Left lung (tissue), 10 donors: ENCODE data around the gene RASGRF1. TPM values are rescaled to one million over a fixed set of nuclear protein-coding genes. Genes with fewer than 3 reads are reported as not detected.
A peak's percentile ranks its signal among the peaks of the same experiment; 100 is the strongest.

ENCODE experiments used
- ATAC-seq: fragments of 200-7000 bp; cut with Tn5 transposase; one replicate; pipeline ENCODE4 v1.9.1; 2020; ENCODE audit warnings: moderate library complexity
- DNase-seq, 4 donors: peaks; one replicate each; pipeline ENCODE4 v3.0.0-alpha.2; 2013 to 2020
- H3K27ac ChIP-seq, 2 donors: fragments of 200-600 bp; sonication (generic) in 1 of 2; one replicate each; pipeline versions ENCODE4 v1.5.0 to v1.8.0; 2020 to 2021
- H3K27me3 ChIP-seq, 2 donors: fragments of 200-600 bp; sonication (generic) in 1 of 2; one replicate each; pipeline versions ENCODE4 v1.5.0 to v1.8.0; 2020 to 2021
- H3K36me3 ChIP-seq, 2 donors: fragments of 200-600 bp; sonication (generic) in 1 of 2; one replicate each; pipeline versions ENCODE4 v1.5.0 to v1.8.0; 2020 to 2021
- H3K4me1 ChIP-seq, 2 donors: fragments of 200-600 bp; one replicate each; pipeline ENCODE4 v1.8.0; 2021
- H3K4me3 ChIP-seq, 2 donors: fragments of 200-600 bp; sonication (generic) in 1 of 2; one replicate each; pipeline versions ENCODE4 v1.5.0 to v1.8.0; 2020 to 2021; ENCODE audit warnings: mild to moderate bottlenecking in 1 of 2
- H3K9me3 ChIP-seq, 2 donors: fragments of 200-600 bp; sonication (generic) in 1 of 2; one replicate each; pipeline versions ENCODE4 v1.5.0 to v1.8.0; 2020 to 2021
- CTCF ChIP-seq, 2 donors: fragments of 200-600 bp; sonication (generic) in 1 of 2; IDR thresholded peaks; one replicate each; pipeline versions ENCODE4 v1.5.0 to v1.8.0; 2021; ENCODE audit warnings: antibody characterized with exemption in 2 of 2
- intact Hi-C, 2 donors: fragments of 100-400 bp; cut with DNase I; formaldehyde crosslinking; loops; one replicate each; pipeline versions ENCODE4 v1.11.2 to v1.14.2; 2022
- polyA plus RNA-seq, 6 donors: library from polyadenylated mRNA; unstranded; fragments of 120-200 nt; gene quantifications; one replicate each; pipeline ENCODE4 v1.2.1, GENCODE V29; 2013; ENCODE audit not compliant: insufficient read length in 6 of 6
- total RNA-seq, 2 donors: library from RNA; stranded (reverse); fragmentation: NEBNext Ultra II Directional; extraction: Animal tissue kit (Norgen Biotek cat#: 25700); gene quantifications; one replicate each; pipeline ENCODE4 v1.2.1, GENCODE V29; 2021
- donor health status: DM: no; HTN: yes; CAD: no.
- donor health status: DM: no; HTN: no; CAD: no.

Gene RASGRF1
- total and polyA plus RNA-seq, 8 donors: 5.9 to 63.2 (median 26.0) TPM

DNA sequence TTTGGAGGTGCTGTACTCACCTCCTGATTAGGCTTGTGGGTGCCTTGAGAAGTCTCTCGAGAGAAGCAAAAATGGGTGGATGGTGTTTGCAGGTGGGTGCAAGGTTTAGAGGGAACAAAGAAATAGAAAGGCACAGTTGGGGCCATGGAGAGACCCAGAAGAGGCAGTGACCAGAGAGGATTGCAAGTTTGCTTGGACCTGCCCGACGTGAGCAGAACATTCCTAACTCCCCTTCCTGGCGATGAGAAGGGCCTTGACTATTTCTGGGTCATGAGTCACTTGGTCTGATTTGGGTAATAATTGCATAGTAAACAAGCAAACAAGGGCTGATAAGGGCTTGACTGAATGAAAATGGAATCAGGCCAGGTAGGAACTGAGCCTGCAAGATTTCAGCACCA, 138.7 kb downstream of the RASGRF1 start:
- peak in 2 of 4 donors; percentile 45 to 58 for DNase-seq
- TF ChIP-seq CTCF (IDR thresholded peaks at IDR 0.05): no peak
- Histone ChIP-seq H3K27ac (peak overlapping the region; percentile 76 to 82), H3K4me1 (peaks cover 15% of the 10 kb centered on the region in 2 donors), H3K36me3 (no peaks in the 10 kb centered on the region), H3K27me3 (no peaks in the 10 kb centered on the region), H3K9me3 (no peaks in the 10 kb centered on the region), H3K4me3 (no peak overlapping the region)
- peak; percentile 87 for ATAC-seq
- intact Hi-C loops: no loop called here

- no peak overlapping the region for H3K4me3 ChIP-seq
- H3K9me3 ChIP-seq: no peaks in the 10 kb centered on the region
- ATAC-seq (peak; percentile 50), DNase-seq (peak in 2 of 4 donors; percentile 48 to 73)
- peaks cover 15% of the 10 kb centered on the region in 2 donors for H3K4me1 ChIP-seq
- TF ChIP-seq CTCF (IDR thresholded peaks at IDR 0.05): peak in 1 of 2 donors; percentile 9
- H3K36me3 ChIP-seq: no peaks in the 10 kb centered on the region
- H3K27ac ChIP-seq: peak overlapping the region; percentile 76 to 82
- intact Hi-C loops: no loop called here
- H3K27me3 ChIP-seq: no peaks in the 10 kb centered on the region
Observed at GRCh38 chr15:78950902-78951840, 139.4 kb downstream of the RASGRF1 start.

DNA sequence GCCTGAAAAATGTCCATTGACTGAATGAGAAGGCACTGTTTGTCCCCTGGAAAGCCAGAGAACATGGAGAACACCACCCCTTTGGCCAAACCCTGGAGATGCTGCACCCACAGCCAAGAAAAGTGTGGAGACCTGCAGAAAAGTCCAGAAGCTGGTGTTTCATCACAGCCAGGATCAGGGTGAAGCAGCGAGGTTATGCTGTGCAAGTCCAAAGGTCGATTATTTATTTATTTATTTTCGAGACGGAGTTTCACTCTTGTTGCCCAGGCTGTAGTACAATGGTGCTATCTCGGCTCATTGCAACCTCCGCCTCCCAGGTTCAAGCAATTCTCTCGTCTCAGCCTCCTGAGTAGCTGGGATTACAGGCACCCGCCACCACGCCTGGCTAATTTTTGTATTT, 140.2 kb downstream of the RASGRF1 start:
- DNase-seq (no peak), ATAC-seq (no peak)
- intact Hi-C loops: no loop called here
- no peak for TF ChIP-seq CTCF (IDR thresholded peaks at IDR 0.05)
- H3K27me3 ChIP-seq: no peaks in the 10 kb centered on the region
- H3K9me3 ChIP-seq: no peaks in the 10 kb centered on the region
- no peaks in the 10 kb centered on the region for H3K36me3 ChIP-seq
- no peak overlapping the region for H3K4me3 ChIP-seq
- H3K27ac ChIP-seq: no peak overlapping the region
- peaks cover 15% of the 10 kb centered on the region in 2 donors for H3K4me1 ChIP-seq

DNA sequence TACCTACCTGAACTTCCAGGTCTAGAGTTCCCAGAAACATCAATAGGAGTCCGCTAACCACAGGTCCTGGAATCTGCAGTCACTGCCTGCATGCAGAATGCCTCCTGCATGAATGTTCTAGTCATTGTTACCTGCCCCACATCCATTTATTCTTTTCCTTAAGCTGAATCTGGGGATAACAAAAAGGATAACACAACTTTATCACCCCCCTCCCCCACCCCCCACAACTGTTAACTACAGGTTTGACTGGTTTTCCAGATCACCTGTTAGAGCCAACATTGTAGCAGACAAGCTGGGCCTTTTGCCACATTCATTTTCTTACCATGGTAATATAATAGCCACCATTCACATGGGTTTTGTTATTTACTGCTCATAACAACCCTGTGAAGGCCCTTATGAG, 141.1 kb downstream of the RASGRF1 start:
- no peak for TF ChIP-seq CTCF (IDR thresholded peaks at IDR 0.05)
- Histone ChIP-seq H3K27ac (no peak overlapping the region), H3K4me1 (peaks cover 15 to 17% of the 10 kb centered on the region in 2 donors), H3K27me3 (peaks cover 0 to under 1% of the 10 kb centered on the region in 2 donors), H3K36me3 (no peaks in the 10 kb centered on the region), H3K9me3 (no peaks in the 10 kb centered on the region), H3K4me3 (no peak overlapping the region)
- intact Hi-C loops: no loop called here
- DNase-seq: no peak
- no peak for ATAC-seq

- Histone ChIP-seq H3K9me3 (no peaks in the 10 kb centered on the region), H3K27me3 (peaks cover 0 to 8% of the 10 kb centered on the region in 2 donors), H3K4me3 (no peak overlapping the region), H3K36me3 (no peaks in the 10 kb centered on the region), H3K27ac (no peak overlapping the region), H3K4me1 (peaks cover 18 to 29% of the 10 kb centered on the region in 2 donors)
- intact Hi-C loops: no loop called here
- no peak for TF ChIP-seq CTCF (IDR thresholded peaks at IDR 0.05)
- DNase-seq (no peak), ATAC-seq (no peak)
Observed at GRCh38 chr15:78947506-78947905, 143.1 kb downstream of the RASGRF1 start.
